GM18861 (cell line): ENCODE results near the gene KRT23.
"Not testable (repeated sequence)": the region's sequence is repeated elsewhere in the genome, so short reads cannot be mapped to it uniquely, and the experiment has no call there.

ENCODE experiments used
- ATAC-seq: cut with Tn5 transposase; IDR thresholded peaks from one replicate; pipeline ENCODE4 v1.9.1; 2021; ENCODE audit not compliant: unreplicated experiment

KRT23 gene

GRCh38 chr17:40950176-40950575 lies 12.7 kb upstream of the KRT23 start:
- ATAC-seq: no peak

- ATAC-seq: no peak
Observed at GRCh38 chr17:40949418-40949817, 12.0 kb upstream of the KRT23 start.

GRCh38 chr17:40947929-40948328 lies 10.5 kb upstream of the KRT23 start:
- no peak for ATAC-seq

- ATAC-seq: no peak
Observed at GRCh38 chr17:40945414-40945813, 8.0 kb upstream of the KRT23 start.

GRCh38 chr17:40944531-40944930 lies 7.1 kb upstream of the KRT23 start:
- no peak for ATAC-seq

GRCh38 chr17:40942553-40942952 lies 5.1 kb upstream of the KRT23 start:
- no peak for ATAC-seq

- ATAC-seq: no peak
Observed at GRCh38 chr17:40940266-40940665, 2.8 kb upstream of the KRT23 start.

GRCh38 chr17:40938981-40939380 lies 1.5 kb upstream of the KRT23 start:
- no peak for ATAC-seq

- ATAC-seq: no peak
Observed at GRCh38 chr17:40936976-40937375, 470 bp downstream of the KRT23 start.

- no peak for ATAC-seq
Observed at GRCh38 chr17:40936437-40936971, 942 bp downstream of the KRT23 start.

GRCh38 chr17:40935624-40936023 lies 1.8 kb downstream of the KRT23 start:
- no peak for ATAC-seq

GRCh38 chr17:40932608-40933007 lies 4.8 kb downstream of the KRT23 start:
- ATAC-seq: no peak

- ATAC-seq: no peak
Observed at GRCh38 chr17:40931311-40931710, 6.1 kb downstream of the KRT23 start.

GRCh38 chr17:40926341-40926740 lies 11.1 kb downstream of the KRT23 start:
- no peak for ATAC-seq

- no peak for ATAC-seq
Observed at GRCh38 chr17:40922239-40922638, 15.2 kb downstream of the KRT23 start.

GRCh38 chr17:40921026-40921425 lies 16.4 kb downstream of the KRT23 start:
- no peak for ATAC-seq

- not testable (repeated sequence) for ATAC-seq
Observed at GRCh38 chr17:40917116-40917515, 20.3 kb downstream of the KRT23 start.

GRCh38 chr17:40916366-40916765 lies 21.1 kb downstream of the KRT23 start:
- ATAC-seq: no peak

GRCh38 chr17:40915721-40916256 lies 21.7 kb downstream of the KRT23 start:
- no peak for ATAC-seq

- peak; percentile 59 for ATAC-seq
Observed at GRCh38 chr17:40915199-40915661, 22.2 kb downstream of the KRT23 start.

- no peak for ATAC-seq
Observed at GRCh38 chr17:40914075-40914855, 23.2 kb downstream of the KRT23 start.

- no peak for ATAC-seq
Observed at GRCh38 chr17:40912486-40913210, 24.8 kb downstream of the KRT23 start.
